CD8-positive, alpha-beta memory T cell (primary cell): Measurements from ENCODE around the gene HBQ1. TPM values are rescaled to one million over a fixed set of nuclear protein-coding genes. Genes with fewer than 3 reads are reported as not detected.
"Not testable (repeated sequence)": the region's sequence is repeated elsewhere in the genome, so short reads cannot be mapped to it uniquely, and the experiment has no call there.

Source experiments
- CTCF ChIA-PET: fragments of 350-600 bp; sonication (Branson Sonifier 250); formaldehyde crosslinking; loops from one replicate; lab custom pipeline; 2021; ENCODE audit warnings: antibody characterized with exemption; lab: Charles Lee
- POLR2A ChIA-PET: fragments of 350-600 bp; sonication (Branson Sonifier 250); formaldehyde crosslinking; loops from one replicate; lab custom pipeline; 2021; ENCODE audit warnings: antibody characterized with exemption; lab: Charles Lee
- DNase-seq, 5 donors: peaks; one replicate each; pipeline versions ENCODE4 v3.0.0 to v3.0.0-alpha.2; 2020 to 2022; ENCODE audit warnings: mixed read lengths in 1 of 5
- H3K27ac ChIP-seq: one replicate; pipeline ENCODE4 v1.7.0; 2013; ENCODE audit warnings: low read depth, mild to moderate bottlenecking, low read length, moderate library complexity
- H3K27me3 ChIP-seq: 2 replicates; pipeline ENCODE4 v1.7.0; 2013; ENCODE audit warnings: low read length, mild to moderate bottlenecking; ENCODE audit not compliant: insufficient read depth, poor library complexity, severe bottlenecking
- H3K36me3 ChIP-seq: 2 replicates; pipeline ENCODE4 v1.7.0; 2013; ENCODE audit warnings: mild to moderate bottlenecking, low read length, moderate library complexity; ENCODE audit not compliant: insufficient read depth
- H3K4me1 ChIP-seq: 2 replicates; pipeline ENCODE4 v1.7.0; 2013; ENCODE audit warnings: mild to moderate bottlenecking, low read length, moderate library complexity; ENCODE audit not compliant: insufficient read depth
- H3K4me3 ChIP-seq: 2 replicates; pipeline ENCODE4 v1.7.0; 2013; ENCODE audit warnings: mild to moderate bottlenecking, low read length
- H3K9me3 ChIP-seq: 2 replicates; pipeline ENCODE4 v1.7.0; 2013; ENCODE audit warnings: mild to moderate bottlenecking, low read length
- H3K27ac Mint-ChIP-seq, 8 donors: one replicate each; pipeline ENCODE4 v1.8.0; 2020 to 2021; ENCODE audit warnings: mixed read lengths in 8 of 8, mild to moderate bottlenecking in 6 of 8, inconsistent platforms in 3 of 8, moderate library complexity in 3 of 8
- H3K27me3 Mint-ChIP-seq, 2 donors: one replicate each; pipeline ENCODE4 v1.8.0; 2020 to 2021; ENCODE audit warnings: mixed read lengths in 2 of 2, mild to moderate bottlenecking in 1 of 2, moderate library complexity in 1 of 2
- H3K36me3 Mint-ChIP-seq, 3 donors: one replicate each; pipeline ENCODE4 v1.8.0; 2020 to 2021; ENCODE audit warnings: mixed read lengths in 3 of 3, inconsistent platforms in 1 of 3, mild to moderate bottlenecking in 1 of 3
- H3K4me1 Mint-ChIP-seq, 3 donors: one replicate each; pipeline ENCODE4 v1.8.0; 2020 to 2021; ENCODE audit warnings: mixed read lengths in 3 of 3, inconsistent platforms in 1 of 3, mild to moderate bottlenecking in 1 of 3
- H3K4me3 Mint-ChIP-seq, 7 donors: one replicate each; pipeline ENCODE4 v1.8.0; 2020 to 2021; ENCODE audit warnings: mixed read lengths in 7 of 7, mild to moderate bottlenecking in 6 of 7, moderate library complexity in 4 of 7, inconsistent platforms in 2 of 7
- H3K9me3 Mint-ChIP-seq, 5 donors: one replicate each; pipeline ENCODE4 v1.8.0; 2020 to 2022; ENCODE audit warnings: mixed read lengths in 5 of 5, mild to moderate bottlenecking in 3 of 5, moderate library complexity in 2 of 5, inconsistent platforms in 1 of 5
- polyA plus RNA-seq: library from polyadenylated mRNA; unstranded; fragments of 300-500 nt; fragmentation: Illumina TruSeq; gene quantifications from one replicate; pipeline ENCODE4 v1.2.3, GENCODE V29; 2021
- total RNA-seq, 2 experiments: library from RNA; stranded (reverse); gene quantifications; one replicate each; pipeline ENCODE4 v1.2.3, GENCODE V29; 2021

The HBQ1 gene
- total and polyA plus RNA-seq, 3 experiments from 2014 or later: 0.72 TPM; not detected in 2

GRCh38 chr16:143047-143446, 37.2 kb upstream of the HBQ1 start:
- peaks cover 2 to 21% of the 10 kb centered on the region in 2 donors for H3K27me3 Mint-ChIP-seq
- CTCF ChIA-PET: no interaction called here
- H3K9me3 ChIP-seq: no peaks in the 10 kb centered on the region
- no peaks in the 10 kb centered on the region for H3K27me3 ChIP-seq
- no peak for DNase-seq
- H3K9me3 Mint-ChIP-seq: no peaks in the 10 kb centered on the region
- no peak overlapping the region for H3K27ac Mint-ChIP-seq
- H3K4me1 ChIP-seq: no peaks in the 10 kb centered on the region
- no peaks in the 10 kb centered on the region for H3K36me3 ChIP-seq
- peaks cover 2 to 5% (median 4%) of the 10 kb centered on the region in 3 donors for H3K4me1 Mint-ChIP-seq
- no peak overlapping the region for H3K4me3 Mint-ChIP-seq
- peaks cover 0 to 4% (median 0%) of the 10 kb centered on the region in 3 donors for H3K36me3 Mint-ChIP-seq
- POLR2A ChIA-PET: no interaction called here
- H3K27ac ChIP-seq: peak overlapping the region; percentile 70
- no peak overlapping the region for H3K4me3 ChIP-seq

DNA sequence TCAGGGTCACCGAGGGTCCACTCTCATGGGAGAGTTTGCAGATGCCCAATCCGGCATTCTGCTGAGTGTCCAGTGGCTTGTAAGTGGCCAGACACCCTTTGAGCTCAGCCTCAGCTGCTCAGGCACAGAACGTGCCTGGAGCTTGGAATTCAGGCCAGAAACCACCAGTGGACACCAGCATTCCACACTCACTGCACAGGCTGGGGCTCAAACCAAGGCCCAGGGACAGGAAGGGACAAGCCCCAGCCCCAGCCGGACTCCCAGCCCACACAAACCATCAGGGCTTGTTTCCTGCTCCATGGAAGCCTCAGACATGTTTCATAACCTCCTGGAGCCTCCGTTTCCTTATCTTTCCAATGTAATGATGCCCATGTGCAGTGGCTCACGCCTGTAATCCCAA, 36.8 kb upstream of the HBQ1 start:
- ChIA-PET CTCF (interaction anchor here (1.4 kb wide), 1 partner anchor 25 kb away, joined by 3 read pairs; no protein-coding TSS in a partner anchor), POLR2A (no interaction called here)
- DNase-seq: no peak
- H3K4me3 ChIP-seq: no peak overlapping the region
- H3K9me3 ChIP-seq: no peaks in the 10 kb centered on the region
- no peaks in the 10 kb centered on the region for H3K9me3 Mint-ChIP-seq
- H3K36me3 ChIP-seq: no peaks in the 10 kb centered on the region
- peaks cover 0 to 3% (median 0%) of the 10 kb centered on the region in 3 donors for H3K36me3 Mint-ChIP-seq
- H3K27ac Mint-ChIP-seq: no peak overlapping the region
- peak overlapping the region; percentile 70 for H3K27ac ChIP-seq
- H3K4me3 Mint-ChIP-seq: no peak overlapping the region
- H3K27me3 ChIP-seq: no peaks in the 10 kb centered on the region
- peaks cover 2 to 21% of the 10 kb centered on the region in 2 donors for H3K27me3 Mint-ChIP-seq
- no peaks in the 10 kb centered on the region for H3K4me1 ChIP-seq
- H3K4me1 Mint-ChIP-seq: peaks cover 2 to 5% (median 4%) of the 10 kb centered on the region in 3 donors

DNA sequence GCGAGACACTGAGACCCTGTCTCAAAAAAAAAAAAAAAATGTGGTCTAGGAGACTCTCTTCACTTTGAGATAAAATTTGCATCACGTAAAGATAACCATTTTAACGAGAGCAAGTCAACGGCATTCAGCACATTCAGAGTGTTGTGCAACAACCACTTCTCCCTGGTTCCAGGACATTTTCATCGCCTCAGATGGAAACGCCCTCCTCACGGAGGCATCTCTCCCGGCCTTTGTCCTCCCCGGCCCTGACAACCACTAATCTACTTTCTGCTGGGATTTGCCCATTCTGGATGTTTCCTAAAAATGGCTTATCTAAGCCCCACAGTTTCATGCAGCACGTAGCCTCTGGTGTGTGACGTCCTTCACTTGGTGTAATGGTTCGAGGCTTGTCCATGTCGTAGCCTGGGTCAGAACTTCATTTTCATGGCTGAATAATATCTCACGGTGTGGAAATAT, 35.4 kb upstream of the HBQ1 start:
- POLR2A ChIA-PET: no interaction called here
- CTCF ChIA-PET: interaction anchor here (1.4 kb wide), 1 partner anchor 27 kb away, joined by 3 read pairs; no protein-coding TSS in a partner anchor
- H3K27ac Mint-ChIP-seq: no peak overlapping the region

DNA sequence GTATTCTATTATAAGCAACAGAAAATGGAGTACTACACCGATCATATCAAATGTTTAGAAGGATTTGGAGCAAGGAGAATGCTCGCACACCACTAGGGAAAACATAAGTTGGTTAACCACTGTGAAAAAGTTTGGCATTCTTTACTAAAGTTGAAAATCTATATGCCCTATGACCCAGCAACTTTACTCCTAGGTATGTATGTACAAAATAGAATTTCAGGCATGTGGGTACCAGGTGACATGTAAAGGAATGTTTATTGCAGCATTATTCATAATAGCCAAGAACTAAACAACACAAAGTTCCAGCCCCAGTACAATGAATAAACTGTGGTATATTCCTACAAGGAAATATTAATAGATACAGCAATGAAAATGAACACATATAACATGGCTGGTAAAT, 33.6 kb upstream of the HBQ1 start:
- Mint-ChIP-seq H3K9me3 (no peaks in the 10 kb centered on the region), H3K27ac (no peak overlapping the region), H3K36me3 (no peaks in the 10 kb centered on the region), H3K4me3 (no peak overlapping the region), H3K27me3 (peaks cover 11 to 26% of the 10 kb centered on the region in 2 donors), H3K4me1 (no peaks in the 10 kb centered on the region)
- no peaks in the 10 kb centered on the region for H3K27me3 ChIP-seq
- DNase-seq: no peak
- H3K4me1 ChIP-seq: no peaks in the 10 kb centered on the region
- no peak overlapping the region for H3K27ac ChIP-seq
- no peak overlapping the region for H3K4me3 ChIP-seq
- ChIA-PET POLR2A (no interaction called here), CTCF (no interaction called here)
- H3K9me3 ChIP-seq: no peaks in the 10 kb centered on the region
- no peaks in the 10 kb centered on the region for H3K36me3 ChIP-seq

More for the DNA sequence above, 35.4 kb upstream of the HBQ1 start:
- H3K36me3 Mint-ChIP-seq: no peaks in the 10 kb centered on the region
- peaks cover 5 to 21% of the 10 kb centered on the region in 2 donors for H3K27me3 Mint-ChIP-seq
- no peak overlapping the region for H3K4me3 ChIP-seq
- no peaks in the 10 kb centered on the region for H3K36me3 ChIP-seq
- H3K4me1 ChIP-seq: no peaks in the 10 kb centered on the region
- H3K27ac ChIP-seq: no peak overlapping the region
- H3K9me3 Mint-ChIP-seq: no peaks in the 10 kb centered on the region
- no peaks in the 10 kb centered on the region for H3K9me3 ChIP-seq
- DNase-seq: no peak
- H3K4me1 Mint-ChIP-seq: no peaks in the 10 kb centered on the region
- no peaks in the 10 kb centered on the region for H3K27me3 ChIP-seq
- peak overlapping the region in 2 of 7 donors; percentile 25 to 32 for H3K4me3 Mint-ChIP-seq

DNA sequence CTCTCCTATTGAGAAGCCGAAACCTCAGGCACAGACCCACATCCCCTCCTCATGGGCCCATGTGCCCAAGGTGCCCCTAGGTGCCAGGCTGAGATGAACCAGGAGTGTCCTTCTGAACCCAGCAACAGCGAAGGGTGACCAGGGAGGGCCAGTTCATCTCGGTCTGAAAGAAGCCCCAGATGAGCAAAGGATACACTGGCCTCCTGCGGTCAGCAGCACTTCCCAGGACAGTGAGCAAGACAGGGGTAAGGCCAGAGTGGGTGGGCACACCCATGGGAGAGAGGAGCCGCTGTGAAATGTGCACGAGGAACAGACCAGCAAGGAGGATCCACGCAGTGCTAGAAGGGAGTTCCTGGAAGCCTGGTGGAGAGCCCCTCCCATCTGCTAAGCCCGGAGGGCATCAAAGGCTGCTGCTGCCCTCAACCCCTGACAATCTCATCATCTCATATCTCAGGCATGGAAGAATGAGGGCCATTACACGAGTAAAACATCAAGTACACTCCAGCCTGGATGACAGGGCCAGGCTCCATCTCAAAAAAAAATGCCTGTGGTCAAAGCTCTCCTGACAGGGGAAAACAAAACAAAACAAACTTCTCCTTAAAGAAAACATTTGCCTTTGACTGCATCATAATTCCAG, 31.1 kb upstream of the HBQ1 start:
- peak overlapping the region in 1 of 8 donors; percentile 68 for H3K27ac Mint-ChIP-seq
- no peak for DNase-seq
- H3K9me3 Mint-ChIP-seq: no peaks in the 10 kb centered on the region
- H3K36me3 Mint-ChIP-seq: no peaks in the 10 kb centered on the region
- ChIA-PET CTCF (no interaction called here), POLR2A (no interaction called here)
- peaks cover 14 to 27% of the 10 kb centered on the region in 2 donors for H3K27me3 Mint-ChIP-seq
- H3K9me3 ChIP-seq: no peaks in the 10 kb centered on the region
- H3K4me3 Mint-ChIP-seq: no peak overlapping the region
- peaks cover 0 to under 1% (median 0%) of the 10 kb centered on the region in 3 donors for H3K4me1 Mint-ChIP-seq
- H3K27ac ChIP-seq: no peak overlapping the region
- no peaks in the 10 kb centered on the region for H3K4me1 ChIP-seq
- no peak overlapping the region for H3K4me3 ChIP-seq
- H3K27me3 ChIP-seq: no peaks in the 10 kb centered on the region
- H3K36me3 ChIP-seq: no peaks in the 10 kb centered on the region

- DNase-seq: no peak
- Histone ChIP-seq H3K9me3 (no peaks in the 10 kb centered on the region), H3K27me3 (peaks cover 10% of the 10 kb centered on the region), H3K4me3 (no peak within 1 kb of the TSS), H3K4me1 (peaks cover 9% of the 10 kb centered on the region), H3K27ac (peak within 1 kb of the TSS; percentile 24), H3K36me3 (no peaks in the 10 kb centered on the region)
- Mint-ChIP-seq H3K4me1 (peaks cover 5 to 10% (median 7%) of the 10 kb centered on the region in 3 donors), H3K27me3 (peaks cover 26% of the 10 kb centered on the region in 2 donors), H3K36me3 (peaks cover 0 to 4% (median 0%) of the 10 kb centered on the region in 3 donors), H3K4me3 (peak within 1 kb of the TSS in 4 of 7 donors; percentile 32 to 76 (median 42)), H3K27ac (peak within 1 kb of the TSS in 1 of 8 donors; percentile 43), H3K9me3 (no peaks in the 10 kb centered on the region)
- ChIA-PET CTCF (no interaction called here), POLR2A (no interaction called here)
These were observed 27.8 kb upstream of the HBQ1 start, which contains the start of gene HBZ for GRCh38 chr16:152141-153128. Gene HBZ (plus strand): TSS chr16:152644. CDS start chr16:152910, 266 bp downstream.

- peaks cover 5 to 10% (median 7%) of the 10 kb centered on the region in 3 donors for H3K4me1 Mint-ChIP-seq
- peak overlapping the region in 1 of 8 donors; percentile 43 for H3K27ac Mint-ChIP-seq
- DNase-seq, POLR2A ChIA-PET, H3K36me3 ChIP-seq, H3K9me3 ChIP-seq, H3K4me1 ChIP-seq, CTCF ChIA-PET, H3K4me3 ChIP-seq, H3K9me3 Mint-ChIP-seq, H3K36me3 Mint-ChIP-seq, H3K27me3 ChIP-seq, H3K27ac ChIP-seq: not testable (repeated sequence)
- H3K4me3 Mint-ChIP-seq: peak overlapping the region in 2 of 7 donors; percentile 48 to 76
- peaks cover 26 to 30% of the 10 kb centered on the region in 2 donors for H3K27me3 Mint-ChIP-seq
These were observed 27.1 kb upstream of the HBQ1 start for GRCh38 chr16:153129-153521.
